NCI-H510A (cell line): ENCODE data around the gene RGL2.

ENCODE experiments used
- DNase-seq: peaks from one replicate; lab custom pipeline; 2025; lab: John Stamatoyannopoulos, UW

RGL2 gene

GRCh38 chr6:33316603-33317418 lies 18.1 kb upstream of the RGL2 start:
- DNase-seq, result no peak

GRCh38 chr6:33315793-33316602 lies 17.3 kb upstream of the RGL2 start:
- DNase-seq, result no peak

GRCh38 chr6:33314943-33315792 lies 16.4 kb upstream of the RGL2 start:
- no peak for DNase-seq

GRCh38 chr6:33314515-33314942 lies 15.8 kb upstream of the RGL2 start:
- DNase-seq, result peak; percentile 32

- no peak for DNase-seq
Observed at GRCh38 chr6:33313709-33314514, 15.2 kb upstream of the RGL2 start, which contains the start of gene TAPBP. TSS of gene TAPBP (minus strand) at chr6:33314078. CDS start at chr6:33314041, 37 bp downstream.

- peak; percentile 27 for DNase-seq
Observed at GRCh38 chr6:33313105-33313708, 14.5 kb upstream of the RGL2 start.

GRCh38 chr6:33312361-33313104 lies 13.8 kb upstream of the RGL2 start:
- peak; percentile 83 for DNase-seq

GRCh38 chr6:33306356-33306755 lies 7.6 kb upstream of the RGL2 start:
- DNase-seq, result no peak

- DNase-seq, result no peak
Observed at GRCh38 chr6:33305052-33305451, 6.3 kb upstream of the RGL2 start.

GRCh38 chr6:33304216-33304615 lies 5.5 kb upstream of the RGL2 start:
- no peak for DNase-seq

- no peak for DNase-seq
Observed at GRCh38 chr6:33301877-33302276, 3.1 kb upstream of the RGL2 start.

GRCh38 chr6:33299237-33299944 lies 649 bp upstream of the RGL2 start:
- peak; percentile 94 for DNase-seq

GRCh38 chr6:33297956-33298772 lies 578 bp downstream of the RGL2 start:
- peak; percentile 57 for DNase-seq

GRCh38 chr6:33297406-33297955 lies 1.3 kb downstream of the RGL2 start:
- peak; percentile 57 for DNase-seq

- DNase-seq, result no peak
Observed at GRCh38 chr6:33296797-33297405, 1.8 kb downstream of the RGL2 start.

- DNase-seq, result no peak
Observed at GRCh38 chr6:33295621-33296369, 2.9 kb downstream of the RGL2 start.
